Measurements from ENCODE around the gene ETV3. TPM values are rescaled to one million over a fixed set of nuclear protein-coding genes. Genes with fewer than 3 reads are reported as not detected.
A peak's percentile ranks its signal among the peaks of the same experiment; 100 is the strongest.

Gene ETV3
- polyA plus RNA-seq, 1 experiment: 7.4 TPM

GRCh38 chr1:157110003-157110402 lies 28.2 kb downstream of the ETV3 start:
- no peak for DNase-seq (ENCODE audit: low read depth)
- Histone ChIP-seq H3K27me3 (ENCODE audit: control insufficient read depth, insufficient read depth, low read length) (peaks cover 13% of the 10 kb centered on the region), H3K4me3 (ENCODE audit: low read depth, low read length) (no peak overlapping the region), H3K36me3 (ENCODE audit: control insufficient read depth, insufficient read depth, low read length) (no peaks in the 10 kb centered on the region)
- CTCF ChIA-PET: interaction anchor here (1.2 to 2.3 kb wide), 4 partner anchors 20 to 46 kb away, joined by 4 to 8 read pairs (median 6); no protein-coding TSS in a partner anchor
- POLR2A ChIA-PET: no interaction called here
- TF ChIP-seq CTCF (IDR thresholded peaks at IDR 0.05; ENCODE audit: insufficient read depth, low read depth, low read length): no peak

GRCh38 chr1:157108448-157108847 lies 29.7 kb downstream of the ETV3 start:
- Histone ChIP-seq H3K27me3 (ENCODE audit: control insufficient read depth, insufficient read depth, low read length) (peaks cover 11% of the 10 kb centered on the region), H3K36me3 (ENCODE audit: control insufficient read depth, insufficient read depth, low read length) (no peaks in the 10 kb centered on the region), H3K4me3 (ENCODE audit: low read depth, low read length) (no peak overlapping the region)
- DNase-seq (ENCODE audit: low read depth): no peak
- TF ChIP-seq CTCF (IDR thresholded peaks at IDR 0.05; ENCODE audit: insufficient read depth, low read depth, low read length): no peak
- POLR2A ChIA-PET: no interaction called here
- CTCF ChIA-PET: interaction anchor here (1.5 kb wide), 1 partner anchor 18 kb away, joined by 6 read pairs; no protein-coding TSS in a partner anchor

- ChIA-PET CTCF (interaction anchor here (1.7 to 5.2 kb wide), 2 partner anchors 17 to 48 kb away, joined by 9 to 28 read pairs; no protein-coding TSS in a partner anchor), POLR2A (no interaction called here)
- no peak for TF ChIP-seq CTCF (IDR thresholded peaks at IDR 0.05; ENCODE audit: insufficient read depth, low read depth, low read length)
- no peaks in the 10 kb centered on the region for H3K36me3 ChIP-seq (ENCODE audit: control insufficient read depth, insufficient read depth, low read length)
- H3K4me3 ChIP-seq (ENCODE audit: low read depth, low read length): no peak overlapping the region
- peaks cover 6% of the 10 kb centered on the region for H3K27me3 ChIP-seq (ENCODE audit: control insufficient read depth, insufficient read depth, low read length)
- DNase-seq (ENCODE audit: low read depth): no peak
These were observed 30.5 kb downstream of the ETV3 start for GRCh38 chr1:157107702-157108101.

- H3K4me3 ChIP-seq (ENCODE audit: low read depth, low read length): no peak overlapping the region
- peaks cover 1% of the 10 kb centered on the region for H3K27me3 ChIP-seq (ENCODE audit: control insufficient read depth, insufficient read depth, low read length)
- no peak for DNase-seq (ENCODE audit: low read depth)
- no peaks in the 10 kb centered on the region for H3K36me3 ChIP-seq (ENCODE audit: control insufficient read depth, insufficient read depth, low read length)
- CTCF ChIA-PET: interaction anchor here (0.6 to 5.2 kb wide), 5 partner anchors 10 to 67 kb away, joined by 3 to 28 read pairs (median 4); partner anchors contain the start of gene ARHGEF11
- no peak for TF ChIP-seq CTCF (IDR thresholded peaks at IDR 0.05; ENCODE audit: insufficient read depth, low read depth, low read length)
- POLR2A ChIA-PET: no interaction called here
These were observed 31.4 kb downstream of the ETV3 start for GRCh38 chr1:157106813-157107189.

- CTCF ChIA-PET: interaction anchor here (0.6 to 5.2 kb wide), 7 partner anchors 10 to 68 kb away, joined by 3 to 30 read pairs (median 4); partner anchors contain the start of gene ARHGEF11
- Histone ChIP-seq H3K4me3 (ENCODE audit: low read depth, low read length) (no peak overlapping the region), H3K36me3 (ENCODE audit: control insufficient read depth, insufficient read depth, low read length) (no peaks in the 10 kb centered on the region), H3K27me3 (ENCODE audit: control insufficient read depth, insufficient read depth, low read length) (no peaks in the 10 kb centered on the region; the same call in 1 of the 2 replicates)
- peak; percentile 25 for DNase-seq (ENCODE audit: low read depth)
- POLR2A ChIA-PET: no interaction called here
- TF ChIP-seq CTCF (IDR thresholded peaks at IDR 0.05; ENCODE audit: insufficient read depth, low read depth, low read length): no peak
These were observed 32.0 kb downstream of the ETV3 start for GRCh38 chr1:157105988-157106812.
